BJ (cell line): ENCODE results near the gene COL1A1. TPM values are rescaled to one million over a fixed set of nuclear protein-coding genes. Genes with fewer than 3 reads are reported as not detected.
A peak's percentile ranks its signal among the peaks of the same experiment; 100 is the strongest.

Source experiments
- CTCF ChIA-PET: fragments of 350-600 bp; formaldehyde crosslinking; extraction: SDS; loops from one replicate; lab custom pipeline; 2021; ENCODE audit warnings: antibody characterized with exemption, inconsistent platforms; lab: Yijun Ruan, JAX
- POLR2A ChIA-PET: fragments of 300-600 bp; sonication (Branson Sonifier 250); formaldehyde crosslinking; extraction: SDS; loops from one replicate; lab custom pipeline; 2021; ENCODE audit warnings: antibody characterized with exemption; lab: Charles Lee
- DNase-seq: peaks from one replicate; pipeline ENCODE4 v3.0.0-alpha.2; 2011; ENCODE audit warnings: low read depth
- H3K27me3 ChIP-seq: 2 replicates; pipeline ENCODE4 v1.6.0; 2011; ENCODE audit warnings: low read length; ENCODE audit not compliant: control insufficient read depth, insufficient read depth
- H3K36me3 ChIP-seq: 2 replicates; pipeline ENCODE4 v1.5.1; 2011; ENCODE audit warnings: low read length; ENCODE audit not compliant: control insufficient read depth, insufficient read depth
- H3K4me3 ChIP-seq: 2 replicates; pipeline ENCODE4 v1.5.1; 2011; ENCODE audit warnings: low read depth, mild to moderate bottlenecking, control low read depth, low read length
- CTCF ChIP-seq: IDR thresholded peaks from 2 replicates; pipeline ENCODE4 v1.5.1; 2011; ENCODE audit warnings: low read depth, mild to moderate bottlenecking, control low read depth, inconsistent platforms, low read length, moderate library complexity; ENCODE audit not compliant: insufficient read depth
- polyA plus RNA-seq: library from polyadenylated mRNA; depleted of rRNA; stranded (reverse); fragments of >200 nt; gene quantifications from 2 replicates; pipeline ENCODE4 v1.2.3, GENCODE V29; 2011

Gene COL1A1
- polyA plus RNA-seq, 1 experiment: 2,161 TPM

GRCh38 chr17:50214976-50215760 lies 13.7 kb upstream of the COL1A1 start:
- POLR2A ChIA-PET: interaction anchor here (0.9 to 2.0 kb wide), 3 partner anchors 11 to 24 kb away, joined by 3 to 38 read pairs (median 6); partner anchors contain the start of gene COL1A1

GRCh38 chr17:50213026-50214022 lies 11.9 kb upstream of the COL1A1 start:
- ChIA-PET CTCF (interaction anchor here (1.1 to 23.7 kb wide), 5 partner anchors 9 to 76 kb away, joined by 4 to 515 read pairs (median 18); partner anchors contain the start of genes COL1A1 and TMEM92), POLR2A (interaction anchor here (1.0 to 4.9 kb wide), 4 partner anchors 11 to 56 kb away, joined by 5 to 135 read pairs (median 8); partner anchors contain the start of gene COL1A1)
- DNase-seq: no peak
- H3K4me3 ChIP-seq: no peak overlapping the region
- no peaks in the 10 kb centered on the region for H3K36me3 ChIP-seq
- no peaks in the 10 kb centered on the region for H3K27me3 ChIP-seq
- TF ChIP-seq CTCF: no peak

More at GRCh38 chr17:50214976-50215760, 13.7 kb upstream of the COL1A1 start:
- no peak for TF ChIP-seq CTCF
- H3K27me3 ChIP-seq: no peaks in the 10 kb centered on the region
- no peak for DNase-seq
- CTCF ChIA-PET: interaction anchor here (0.7 to 23.7 kb wide), 8 partner anchors 13 to 82 kb away, joined by 3 to 515 read pairs (median 6); partner anchors contain the start of genes COL1A1 and TMEM92
- no peaks in the 10 kb centered on the region for H3K36me3 ChIP-seq
- H3K4me3 ChIP-seq: no peak overlapping the region

GRCh38 chr17:50212121-50212843 lies 10.9 kb upstream of the COL1A1 start:
- Histone ChIP-seq H3K36me3 (no peaks in the 10 kb centered on the region), H3K27me3 (no peaks in the 10 kb centered on the region), H3K4me3 (no peak overlapping the region)
- peak; percentile 80 for DNase-seq
- TF ChIP-seq CTCF: no peak
- CTCF ChIA-PET: interaction anchor here (0.8 to 23.7 kb wide), 9 partner anchors 8 to 84 kb away, joined by 3 to 515 read pairs (median 5); partner anchors contain the start of genes COL1A1 and TMEM92
- POLR2A ChIA-PET: interaction anchor here (0.8 to 4.9 kb wide), 7 partner anchors 10 to 58 kb away, joined by 3 to 135 read pairs (median 6); partner anchors contain the start of gene COL1A1

- ChIA-PET POLR2A (interaction anchor here (0.6 to 4.9 kb wide), 10 partner anchors 8 to 59 kb away, joined by 3 to 135 read pairs (median 8); partner anchors contain the start of gene COL1A1), CTCF (interaction anchor here (0.8 to 23.7 kb wide), 10 partner anchors 9 to 85 kb away, joined by 3 to 515 read pairs (median 4); partner anchors contain the start of genes COL1A1 and TMEM92)
- no peaks in the 10 kb centered on the region for H3K27me3 ChIP-seq
- DNase-seq: no peak
- no peaks in the 10 kb centered on the region for H3K36me3 ChIP-seq
- TF ChIP-seq CTCF: no peak
- no peak overlapping the region; the same call in 1 of the 2 replicates for H3K4me3 ChIP-seq
Observed at GRCh38 chr17:50211249-50212120, 10.1 kb upstream of the COL1A1 start.
